Urothelium cell line (cell line): Measurements from ENCODE around the gene PCDHGC4.

Source experiments
- DNase-seq: peaks from one replicate; pipeline ENCODE4 v3.0.0; 2011; ENCODE audit warnings: low spot score, mixed read lengths
- FAIRE-seq: peaks from 2 replicates; lab custom pipeline; 2011; peaks lifted over from hg19 to GRCh38; lab: Jason Lieb, UNC

Gene PCDHGC4

DNA sequence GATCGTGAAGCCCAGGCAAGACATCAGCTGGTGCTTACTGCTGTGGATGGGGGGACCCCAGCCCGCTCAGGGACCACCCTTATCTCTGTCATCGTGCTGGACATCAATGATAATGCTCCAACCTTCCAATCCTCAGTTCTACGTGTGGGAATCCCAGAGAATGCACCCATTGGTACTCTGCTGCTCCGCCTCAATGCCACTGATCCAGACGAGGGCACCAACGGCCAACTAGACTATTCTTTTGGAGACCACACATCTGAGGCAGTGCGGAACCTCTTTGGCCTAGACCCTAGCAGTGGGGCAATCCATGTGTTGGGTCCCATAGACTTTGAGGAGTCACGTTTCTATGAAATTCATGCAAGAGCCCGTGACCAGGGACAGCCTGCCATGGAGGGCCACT, 5.0 kb downstream of the PCDHGC4 start:
- FAIRE-seq (no peak), DNase-seq (no peak)

- no peak for DNase-seq
- FAIRE-seq, result no peak
Observed at GRCh38 chr5:141490271-141490670, 5.4 kb downstream of the PCDHGC4 start.

DNA sequence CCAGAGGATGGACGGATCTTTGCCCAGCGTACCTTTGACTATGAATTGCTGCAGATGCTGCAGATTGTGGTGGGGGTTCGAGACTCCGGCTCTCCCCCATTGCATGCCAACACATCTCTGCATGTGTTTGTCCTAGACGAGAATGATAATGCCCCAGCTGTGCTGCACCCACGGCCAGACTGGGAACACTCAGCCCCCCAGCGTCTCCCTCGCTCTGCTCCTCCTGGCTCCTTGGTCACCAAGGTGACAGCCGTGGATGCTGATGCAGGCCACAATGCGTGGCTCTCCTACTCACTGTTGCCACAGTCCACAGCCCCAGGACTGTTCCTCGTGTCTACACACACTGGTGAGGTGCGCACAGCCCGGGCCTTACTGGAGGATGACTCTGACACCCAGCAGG, 5.9 kb downstream of the PCDHGC4 start:
- no peak for DNase-seq
- FAIRE-seq, result no peak

DNA sequence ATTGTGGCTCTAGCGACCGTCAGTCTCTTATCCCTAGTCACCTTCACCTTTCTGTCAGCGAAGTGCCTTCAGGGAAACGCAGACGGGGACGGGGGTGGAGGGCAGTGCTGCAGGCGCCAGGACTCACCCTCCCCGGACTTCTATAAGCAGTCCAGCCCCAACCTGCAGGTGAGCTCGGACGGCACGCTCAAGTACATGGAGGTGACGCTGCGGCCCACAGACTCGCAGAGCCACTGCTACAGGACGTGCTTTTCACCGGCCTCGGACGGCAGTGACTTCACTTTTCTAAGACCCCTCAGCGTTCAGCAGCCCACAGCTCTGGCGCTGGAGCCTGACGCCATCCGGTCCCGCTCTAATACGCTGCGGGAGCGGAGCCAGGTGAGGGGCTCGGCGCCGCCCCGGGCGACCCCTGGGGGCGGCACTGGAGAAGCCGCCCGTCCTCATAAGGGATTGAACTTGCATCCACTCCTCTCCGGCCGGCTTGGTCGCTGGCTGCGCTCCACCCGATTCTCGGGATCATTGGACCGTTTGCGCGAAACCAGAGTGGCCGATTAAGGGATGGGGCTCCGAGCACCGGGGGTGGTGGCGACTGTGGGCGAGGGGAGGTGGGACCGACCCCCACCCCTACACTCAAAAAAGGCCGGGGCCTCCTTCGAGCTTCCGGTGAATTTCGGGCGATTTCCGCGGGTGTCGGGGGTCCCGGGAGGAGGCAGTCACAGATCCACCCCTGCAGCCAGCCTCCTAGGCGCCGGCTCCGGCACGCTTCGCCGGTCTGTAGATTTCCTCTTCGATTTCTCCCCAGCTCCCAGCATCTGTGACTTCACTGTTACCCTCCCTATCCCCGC, 6.7 kb downstream of the PCDHGC4 start:
- FAIRE-seq (no peak), DNase-seq (no peak)

DNA sequence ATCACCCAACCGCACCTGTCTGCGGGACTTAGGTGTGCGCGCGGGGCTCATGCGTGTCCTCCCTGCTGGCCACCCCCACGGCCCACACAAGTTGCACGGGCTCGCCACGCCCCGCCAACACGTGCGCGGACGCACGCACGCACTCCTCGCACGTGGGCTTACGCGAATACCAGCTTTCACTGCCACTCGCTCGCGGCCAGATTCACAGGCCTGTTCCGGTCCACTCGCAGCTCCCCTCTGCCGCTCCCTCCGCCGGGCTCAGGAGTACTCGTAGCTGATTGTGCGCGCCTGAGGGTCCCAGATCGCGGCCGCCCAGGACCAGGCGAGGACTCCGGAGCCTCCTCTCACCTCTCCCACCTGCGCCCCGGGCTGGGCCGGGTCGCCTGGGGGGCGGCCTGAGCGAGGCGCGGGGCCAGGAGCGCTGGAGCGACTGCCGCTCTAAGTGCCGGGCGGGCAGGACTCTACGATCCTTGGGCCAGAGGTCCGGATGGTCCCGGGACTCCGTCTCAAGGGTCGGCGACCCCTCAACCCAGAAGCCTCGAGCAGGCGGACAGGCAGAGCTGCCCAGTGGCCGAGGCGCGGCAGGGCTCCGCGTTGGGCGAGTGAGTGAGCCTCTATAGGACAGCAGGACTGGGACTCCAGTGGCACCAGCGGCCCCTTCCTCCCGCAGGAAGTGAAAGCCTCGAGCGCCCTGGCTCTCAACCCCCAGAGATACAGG, 7.5 kb downstream of the PCDHGC4 start:
- FAIRE-seq (no peak), DNase-seq (no peak)

DNA sequence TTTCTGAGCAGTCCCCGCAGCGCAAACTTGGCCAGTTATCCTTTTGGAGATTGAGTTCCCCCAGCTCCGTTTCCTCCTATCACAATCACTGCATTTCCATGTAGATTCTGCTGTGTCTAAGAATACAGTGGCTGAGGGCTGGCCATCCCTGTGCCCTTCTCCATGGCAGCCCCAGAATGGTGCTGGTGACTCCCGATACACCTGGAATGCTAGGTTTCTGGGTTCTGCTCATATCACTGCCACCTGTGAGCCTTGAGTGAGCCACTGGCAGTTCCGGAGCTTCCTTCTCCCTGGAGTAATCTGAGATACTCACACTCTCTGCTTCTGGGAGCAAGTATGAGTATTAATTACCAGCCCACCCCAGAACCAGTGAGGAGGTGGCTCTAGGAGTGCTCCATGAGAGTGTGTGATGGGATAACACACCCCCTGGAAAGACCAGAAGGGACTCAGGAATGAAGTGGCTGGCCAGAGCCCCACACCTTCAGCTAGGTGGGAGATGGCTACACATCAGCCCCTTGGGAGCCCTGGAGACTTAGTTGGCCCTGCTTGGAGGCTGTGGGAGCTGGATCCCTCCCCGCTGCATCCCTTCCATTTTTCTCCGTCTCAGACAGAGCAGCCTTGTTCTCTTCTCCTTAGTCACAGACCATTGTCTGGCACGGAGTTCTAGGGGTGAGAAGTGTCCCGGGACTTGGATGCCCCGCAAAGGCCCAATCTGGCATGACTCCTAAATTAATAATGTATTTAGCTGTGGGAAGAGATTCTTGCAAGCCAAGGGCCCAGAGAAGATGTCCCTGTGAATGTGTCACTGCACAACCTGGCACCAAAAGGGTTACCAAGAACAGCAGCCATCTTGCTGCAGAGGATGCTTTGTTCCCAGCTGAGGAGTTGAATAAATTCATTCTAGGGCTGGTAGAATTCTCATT, 8.9 kb downstream of the PCDHGC4 start:
- DNase-seq (no peak), FAIRE-seq (no peak)

GRCh38 chr5:141494761-141495452, 10.1 kb downstream of the PCDHGC4 start:
- no peak for DNase-seq

GRCh38 chr5:141495453-141495811, 10.6 kb downstream of the PCDHGC4 start:
- no peak for FAIRE-seq
- no peak for DNase-seq

More at GRCh38 chr5:141494761-141495452, 10.1 kb downstream of the PCDHGC4 start:
- no peak for FAIRE-seq

- no peak for DNase-seq
- no peak for FAIRE-seq
Observed at GRCh38 chr5:141496038-141496437, 11.2 kb downstream of the PCDHGC4 start.

DNA sequence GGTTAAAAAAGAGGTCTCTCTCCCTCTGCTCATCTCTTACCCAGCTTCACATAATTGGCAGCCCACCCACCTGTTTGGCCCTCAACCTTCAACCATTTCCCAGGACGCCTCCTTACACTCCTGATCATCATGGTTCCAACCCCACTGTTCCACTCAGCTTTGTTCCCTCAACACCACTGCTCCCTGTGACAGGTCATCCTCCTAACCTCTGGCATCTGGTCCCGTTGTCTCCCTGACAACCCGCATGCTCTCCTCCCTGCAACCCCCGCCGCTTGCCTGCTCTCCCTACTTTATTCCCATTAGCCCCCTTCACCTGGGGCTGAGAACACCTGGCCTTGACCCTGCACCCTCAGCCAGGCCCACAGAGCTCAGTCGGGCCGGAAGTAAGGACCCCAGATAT, 16.9 kb downstream of the PCDHGC4 start:
- FAIRE-seq, result no peak

GRCh38 chr5:141503681-141504080, 18.9 kb downstream of the PCDHGC4 start:
- FAIRE-seq (no peak), DNase-seq (no peak)

More for the DNA sequence above, 16.9 kb downstream of the PCDHGC4 start:
- no peak for DNase-seq

GRCh38 chr5:141504216-141504615, 19.4 kb downstream of the PCDHGC4 start:
- DNase-seq, result no peak
- FAIRE-seq, result no peak

DNA sequence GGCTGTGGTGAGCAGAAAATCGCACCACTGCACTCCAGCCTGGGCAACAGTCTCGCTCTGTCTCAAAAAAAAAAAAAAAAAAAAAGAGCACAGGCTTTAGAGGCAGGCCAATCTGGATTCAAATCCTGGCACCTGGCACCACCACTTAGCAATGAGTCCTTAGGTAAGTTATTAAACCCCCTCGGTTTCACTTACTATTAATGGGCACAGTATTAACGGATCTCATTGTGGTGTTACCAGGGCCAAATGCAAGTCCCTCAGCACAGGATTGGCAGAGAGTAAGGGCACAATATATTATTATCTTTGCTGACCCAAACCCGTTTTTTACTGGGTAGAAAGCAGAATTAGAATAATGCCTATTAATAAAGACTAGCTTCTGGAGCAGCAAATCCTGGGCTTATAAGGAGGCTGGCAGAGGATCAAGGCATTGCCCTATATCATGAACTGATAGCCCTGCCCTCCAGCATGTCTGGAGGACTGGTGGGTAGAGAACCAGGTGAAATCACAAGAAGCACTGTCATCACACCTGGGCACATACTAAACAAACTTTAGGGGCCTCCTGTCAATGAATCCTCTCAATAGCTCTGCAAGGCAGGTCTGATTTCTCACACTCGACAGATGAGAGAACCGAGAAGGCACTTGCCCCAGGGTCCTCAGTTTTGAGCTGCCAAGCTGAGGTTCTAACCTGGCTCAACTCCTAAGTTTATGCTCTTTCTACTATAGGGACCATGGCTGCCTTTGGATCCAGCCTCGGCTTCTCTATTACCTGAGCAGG, 21.7 kb downstream of the PCDHGC4 start:
- no peak for DNase-seq
- no peak for FAIRE-seq

GRCh38 chr5:141507387-141508091, 22.7 kb downstream of the PCDHGC4 start:
- FAIRE-seq, result no peak
- no peak for DNase-seq

DNA sequence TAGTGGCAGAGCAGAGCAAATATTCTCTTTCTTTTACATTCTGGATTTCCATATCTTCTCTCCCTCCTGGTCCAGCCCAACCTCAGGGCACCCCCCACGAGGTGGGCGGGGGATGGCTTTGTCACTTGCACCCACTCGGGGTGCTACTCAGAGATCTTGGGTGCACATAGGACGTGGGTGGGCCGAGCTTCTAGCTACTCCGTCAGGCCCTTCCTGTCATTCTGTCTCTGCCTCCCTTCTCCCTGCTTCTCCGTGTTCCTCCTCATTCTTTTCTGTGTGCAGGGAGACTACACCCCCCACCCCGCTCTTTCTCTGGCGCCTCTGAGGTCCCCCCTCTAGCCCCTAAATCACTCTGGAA, 23.6 kb downstream of the PCDHGC4 start:
- no peak for DNase-seq

DNA sequence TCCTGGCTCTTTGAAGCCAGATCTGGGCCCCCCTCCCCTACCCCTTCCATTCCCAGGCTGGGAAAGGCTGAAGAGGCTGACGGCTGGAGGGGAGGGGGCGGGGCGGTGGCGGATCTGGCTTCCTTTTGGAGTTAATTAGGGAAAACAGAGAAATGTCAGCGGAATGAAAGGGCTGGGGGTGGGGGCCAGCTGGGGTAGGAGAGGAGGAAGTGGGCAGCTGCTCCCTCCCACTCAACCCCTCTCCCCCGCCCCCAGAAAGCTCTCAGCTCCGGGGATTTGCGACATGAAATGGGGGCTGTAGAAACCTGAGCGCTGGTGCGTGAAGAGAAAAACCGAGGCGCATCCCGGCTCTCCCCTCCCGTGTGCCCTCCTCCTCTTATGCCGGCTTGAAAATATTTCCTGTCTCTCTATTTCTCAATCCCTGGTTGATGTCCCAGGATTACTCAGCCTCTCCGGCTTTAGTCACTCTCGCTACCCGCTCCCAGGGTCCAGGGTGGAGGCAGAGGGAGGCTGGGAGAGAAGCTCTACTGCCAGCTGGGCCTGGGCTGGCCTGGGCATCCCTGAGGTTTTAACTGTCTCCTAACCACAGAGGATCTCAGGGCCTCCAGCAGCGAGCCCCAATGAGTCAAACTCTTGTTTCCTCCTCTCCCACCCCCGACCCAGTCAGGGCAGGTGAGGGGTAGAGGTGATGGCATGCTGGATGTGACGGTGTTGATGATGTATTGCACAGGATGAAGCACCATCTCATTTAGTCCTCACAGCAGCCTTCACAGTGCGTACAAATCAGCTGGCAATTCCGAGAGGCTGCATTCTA, 24.2 kb downstream of the PCDHGC4 start:
- DNase-seq, result peak; percentile 61

More for the DNA sequence above, 23.6 kb downstream of the PCDHGC4 start:
- FAIRE-seq, result no peak

DNA sequence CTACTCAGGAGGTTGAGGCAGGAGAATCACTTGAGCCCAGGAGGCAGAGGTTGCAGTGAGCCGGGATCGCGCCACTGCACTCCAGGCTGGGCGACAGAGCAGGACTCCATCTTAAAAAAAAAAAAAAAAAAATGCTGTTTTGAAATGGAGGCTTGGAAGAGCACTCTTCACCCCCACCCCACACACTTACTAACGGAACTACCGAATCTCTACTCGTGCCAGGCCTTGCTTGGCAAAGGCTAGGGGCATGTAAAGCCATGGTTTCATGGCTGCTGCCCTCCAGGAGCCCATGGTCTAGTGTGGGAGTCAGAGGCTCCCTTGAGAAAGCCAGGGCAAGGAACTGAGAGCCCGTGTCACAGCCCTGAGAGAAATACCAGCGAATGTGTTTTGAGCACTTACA, 25.3 kb downstream of the PCDHGC4 start:
- DNase-seq (no peak), FAIRE-seq (no peak)

More for the DNA sequence above, 24.2 kb downstream of the PCDHGC4 start:
- no peak for FAIRE-seq

GRCh38 chr5:141510850-141511601, 26.2 kb downstream of the PCDHGC4 start:
- FAIRE-seq (no peak), DNase-seq (no peak)
